Measurements from ENCODE around the gene ALKBH8. TPM values are rescaled to one million over a fixed set of nuclear protein-coding genes. Genes with fewer than 3 reads are reported as not detected.

ALKBH8 gene
- total and polyA plus RNA-seq, 2 of the 13 experiments (the other 11 are each of a cell fraction or from before 2014, with no cell fraction given), result 2.4 to 9.1 TPM

DNA sequence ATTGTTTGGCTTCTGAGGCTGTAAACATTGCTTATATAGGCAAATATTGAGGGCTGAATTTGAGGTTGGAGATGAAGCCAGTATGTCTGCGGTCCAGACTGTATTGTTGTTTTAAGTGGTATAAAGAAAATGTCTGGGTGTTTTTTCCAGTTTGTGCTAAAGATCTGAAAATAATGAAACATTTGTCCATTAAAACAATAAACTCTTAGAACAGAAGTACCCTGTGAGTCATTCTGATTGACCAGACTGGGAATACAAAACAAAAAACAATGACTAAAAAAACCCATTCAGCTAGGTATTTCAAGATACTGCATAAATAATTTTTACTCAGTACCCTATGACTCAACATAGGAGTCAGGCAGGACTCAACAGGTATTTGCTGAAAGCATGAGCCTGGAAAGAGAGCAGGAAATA, 20.4 kb downstream of the ALKBH8 start:
- intact Hi-C loops (cut with micrococcal nuclease; ENCODE audit: unreplicated experiment) (no loop called here), in situ Hi-C loops (cut with HindIII; ENCODE audit: extremely low pct_ligation_motif_present, low pct_unique_long_range_greater_than_20kb) (no loop called here)
- no peak for TF ChIP-seq PLSCR1 (CRISPR knock-in tag; IDR thresholded peaks at IDR 0.05; ENCODE audit: borderline replicate concordance)
- TF ChIP-seq MTERF4 (CRISPR knock-in tag; IDR thresholded peaks at IDR 0.05), result no peak
- TF ChIP-seq, protein P1, sequence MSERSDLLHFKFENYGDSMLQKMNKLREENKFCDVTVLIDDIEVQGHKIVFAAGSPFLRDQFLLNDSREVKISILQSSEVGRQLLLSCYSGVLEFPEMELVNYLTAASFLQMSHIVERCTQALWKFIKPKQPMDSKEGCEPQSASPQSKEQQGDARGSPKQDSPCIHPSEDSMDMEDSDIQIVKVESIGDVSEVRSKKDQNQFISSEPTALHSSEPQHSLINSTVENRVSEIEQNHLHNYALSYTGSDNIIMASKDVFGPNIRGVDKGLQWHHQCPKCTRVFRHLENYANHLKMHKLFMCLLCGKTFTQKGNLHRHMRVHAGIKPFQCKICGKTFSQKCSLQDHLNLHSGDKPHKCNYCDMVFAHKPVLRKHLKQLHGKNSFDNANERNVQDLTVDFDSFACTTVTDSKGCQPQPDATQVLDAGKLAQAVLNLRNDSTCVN (CRISPR knock-in tag; IDR thresholded peaks at IDR 0.05; ENCODE audit: borderline replicate concordance), result no peak
- no peak for TF ChIP-seq ZNF264 (CRISPR knock-in tag; IDR thresholded peaks at IDR 0.05)
- TF ChIP-seq, protein P2, sequence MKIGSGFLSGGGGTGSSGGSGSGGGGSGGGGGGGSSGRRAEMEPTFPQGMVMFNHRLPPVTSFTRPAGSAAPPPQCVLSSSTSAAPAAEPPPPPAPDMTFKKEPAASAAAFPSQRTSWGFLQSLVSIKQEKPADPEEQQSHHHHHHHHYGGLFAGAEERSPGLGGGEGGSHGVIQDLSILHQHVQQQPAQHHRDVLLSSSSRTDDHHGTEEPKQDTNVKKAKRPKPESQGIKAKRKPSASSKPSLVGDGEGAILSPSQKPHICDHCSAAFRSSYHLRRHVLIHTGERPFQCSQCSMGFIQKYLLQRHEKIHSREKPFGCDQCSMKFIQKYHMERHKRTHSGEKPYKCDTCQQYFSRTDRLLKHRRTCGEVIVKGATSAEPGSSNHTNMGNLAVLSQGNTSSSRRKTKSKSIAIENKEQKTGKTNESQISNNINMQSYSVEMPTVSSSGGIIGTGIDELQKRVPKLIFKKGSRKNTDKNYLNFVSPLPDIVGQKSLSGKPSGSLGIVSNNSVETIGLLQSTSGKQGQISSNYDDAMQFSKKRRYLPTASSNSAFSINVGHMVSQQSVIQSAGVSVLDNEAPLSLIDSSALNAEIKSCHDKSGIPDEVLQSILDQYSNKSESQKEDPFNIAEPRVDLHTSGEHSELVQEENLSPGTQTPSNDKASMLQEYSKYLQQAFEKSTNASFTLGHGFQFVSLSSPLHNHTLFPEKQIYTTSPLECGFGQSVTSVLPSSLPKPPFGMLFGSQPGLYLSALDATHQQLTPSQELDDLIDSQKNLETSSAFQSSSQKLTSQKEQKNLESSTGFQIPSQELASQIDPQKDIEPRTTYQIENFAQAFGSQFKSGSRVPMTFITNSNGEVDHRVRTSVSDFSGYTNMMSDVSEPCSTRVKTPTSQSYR (CRISPR knock-in tag; IDR thresholded peaks at IDR 0.05; ENCODE audit: borderline replicate concordance), result no peak
- TF ChIP-seq ZKSCAN1 (IDR thresholded peaks at IDR 0.05; ENCODE audit: low read length), result no peak
- TF ChIP-seq SNAI1 (CRISPR knock-in tag; IDR thresholded peaks at IDR 0.05; ENCODE audit: borderline replicate concordance), result no peak
- TF ChIP-seq CEBPG (CRISPR knock-in tag; IDR thresholded peaks at IDR 0.05), result no peak
- TF ChIP-seq ZFP62 (CRISPR knock-in tag; IDR thresholded peaks at IDR 0.05), result no peak
- no peak for TF ChIP-seq FOXO1 (CRISPR knock-in tag; IDR thresholded peaks at IDR 0.05)
- no peak for TF ChIP-seq MXD4 (CRISPR knock-in tag; IDR thresholded peaks at IDR 0.05)
- TF ChIP-seq, protein P3, sequence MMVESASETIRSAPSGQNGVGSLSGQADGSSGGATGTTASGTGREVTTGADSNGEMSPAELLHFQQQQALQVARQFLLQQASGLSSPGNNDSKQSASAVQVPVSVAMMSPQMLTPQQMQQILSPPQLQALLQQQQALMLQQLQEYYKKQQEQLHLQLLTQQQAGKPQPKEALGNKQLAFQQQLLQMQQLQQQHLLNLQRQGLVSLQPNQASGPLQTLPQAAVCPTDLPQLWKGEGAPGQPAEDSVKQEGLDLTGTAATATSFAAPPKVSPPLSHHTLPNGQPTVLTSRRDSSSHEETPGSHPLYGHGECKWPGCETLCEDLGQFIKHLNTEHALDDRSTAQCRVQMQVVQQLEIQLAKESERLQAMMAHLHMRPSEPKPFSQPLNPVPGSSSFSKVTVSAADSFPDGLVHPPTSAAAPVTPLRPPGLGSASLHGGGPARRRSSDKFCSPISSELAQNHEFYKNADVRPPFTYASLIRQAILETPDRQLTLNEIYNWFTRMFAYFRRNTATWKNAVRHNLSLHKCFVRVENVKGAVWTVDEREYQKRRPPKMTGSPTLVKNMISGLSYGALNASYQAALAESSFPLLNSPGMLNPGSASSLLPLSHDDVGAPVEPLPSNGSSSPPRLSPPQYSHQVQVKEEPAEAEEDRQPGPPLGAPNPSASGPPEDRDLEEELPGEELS (CRISPR knock-in tag; IDR thresholded peaks at IDR 0.05), result no peak
- no peak for TF ChIP-seq ZNF781 (CRISPR knock-in tag; IDR thresholded peaks at IDR 0.05; ENCODE audit: borderline replicate concordance, not compliant biosample characterization)
- TF ChIP-seq E2F1 (CRISPR knock-in tag; IDR thresholded peaks at IDR 0.05), result no peak
- no peak for TF ChIP-seq ZNF83 (CRISPR knock-in tag; IDR thresholded peaks at IDR 0.05; ENCODE audit: borderline replicate concordance)
- TF ChIP-seq ARHGAP35 (CRISPR knock-in tag; IDR thresholded peaks at IDR 0.05; ENCODE audit: borderline replicate concordance), result no peak
- no peak for TF ChIP-seq ZFAT (CRISPR knock-in tag; conservative IDR thresholded peaks at IDR 0.05)
- POLR2A ChIA-PET, result no interaction called here
- Histone ChIP-seq H2AFZ (ENCODE audit: low read length) (no peak overlapping the region), H3K79me2 (ENCODE audit: insufficient read depth, low read length) (no peaks in the 10 kb centered on the region), H3K4me3 (replicated peaks in 1 of 3; ENCODE audit: insufficient read depth in 1 of 3, low read depth in 2 of 3, low read length in 3 of 3) (no peak overlapping the region), H3K9ac (ENCODE audit: insufficient read depth, low read depth, low read length) (no peak overlapping the region), H3K36me3 (replicated peaks in 1 of 2; ENCODE audit: control insufficient read depth in 1 of 2, insufficient read depth in 2 of 2, low read length in 2 of 2) (peaks cover 0 to 2% of the 10 kb centered on the region in 2 experiments; a peak in 4 of 5 replicates), H4K20me1 (ENCODE audit: insufficient read depth, low read length) (no peaks in the 10 kb centered on the region), H3K4me1 (ENCODE audit: insufficient read depth, low read length) (no peaks in the 10 kb centered on the region), H3K4me2 (ENCODE audit: low read depth, low read length) (no peak overlapping the region), H3K27ac (ENCODE audit: extremely low read length, insufficient read depth, low read length) (no peak overlapping the region), H3K27me3 (ENCODE audit: control insufficient read depth in 1 of 2, insufficient read depth in 2 of 2, low read length in 2 of 2) (no peaks in the 10 kb centered on the region), H3K9me3 (ENCODE audit: low read length) (no peaks in the 10 kb centered on the region)
- DNase-seq (ENCODE audit: low spot score), result no peak
- CTCF ChIA-PET (ENCODE audit: low intra/inter-chr PET ratio, low total read pairs), result no interaction called here
- no peak for ATAC-seq
- BruUV-seq (replicated peaks), result no TSS peak
- WGBS (ENCODE audit: low lambda C conversion rate), result 88% methylated on average over 1 of the region's 1 CpG
- no peak for FAIRE-seq
